ENCODE results near the gene MLLT3. TPM values are rescaled to one million over a fixed set of nuclear protein-coding genes. Genes with fewer than 3 reads are reported as not detected.
A peak's percentile ranks its signal among the peaks of the same experiment; 100 is the strongest.

MLLT3 gene
- polyA plus RNA-seq, 5 donors: 21.3 to 39.8 (median 37.7) TPM

DNA sequence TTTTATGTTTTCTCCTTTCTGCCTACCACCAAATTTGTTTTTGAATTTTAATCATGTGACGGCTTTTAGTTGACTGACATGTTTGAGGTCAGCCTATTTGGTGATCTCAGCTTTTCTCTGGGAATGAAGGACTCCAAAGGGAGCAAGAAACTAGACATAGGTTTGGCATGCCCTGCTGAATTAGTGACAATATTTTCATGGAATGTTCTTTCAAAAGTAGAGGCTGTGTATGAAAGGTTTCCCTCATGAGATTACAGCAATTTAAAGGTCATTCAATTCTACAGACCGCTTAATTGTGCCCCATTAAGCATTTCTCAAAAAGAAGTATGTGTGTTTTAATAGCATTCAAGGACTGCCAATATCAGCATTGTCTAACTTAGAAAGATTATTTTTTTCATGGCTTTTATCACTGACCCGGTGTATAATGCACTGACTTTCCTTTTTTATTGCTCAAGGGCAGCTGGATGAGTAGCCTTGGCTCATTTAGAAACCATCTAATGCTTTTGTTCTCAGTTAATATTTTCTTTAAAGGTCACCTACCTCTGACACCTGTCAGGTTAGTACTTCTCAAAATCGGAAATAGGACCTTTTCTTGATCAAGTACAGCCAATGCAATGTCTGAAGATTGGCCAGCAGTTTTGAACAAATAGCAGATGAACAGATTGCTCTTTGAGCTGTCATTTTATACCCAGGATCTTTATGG is 8.1 kb upstream of the MLLT3 start:
- DNase-seq: no peak

GRCh38 chr9:20625003-20625349 is 2.7 kb upstream of the MLLT3 start:
- no peak for DNase-seq

DNA sequence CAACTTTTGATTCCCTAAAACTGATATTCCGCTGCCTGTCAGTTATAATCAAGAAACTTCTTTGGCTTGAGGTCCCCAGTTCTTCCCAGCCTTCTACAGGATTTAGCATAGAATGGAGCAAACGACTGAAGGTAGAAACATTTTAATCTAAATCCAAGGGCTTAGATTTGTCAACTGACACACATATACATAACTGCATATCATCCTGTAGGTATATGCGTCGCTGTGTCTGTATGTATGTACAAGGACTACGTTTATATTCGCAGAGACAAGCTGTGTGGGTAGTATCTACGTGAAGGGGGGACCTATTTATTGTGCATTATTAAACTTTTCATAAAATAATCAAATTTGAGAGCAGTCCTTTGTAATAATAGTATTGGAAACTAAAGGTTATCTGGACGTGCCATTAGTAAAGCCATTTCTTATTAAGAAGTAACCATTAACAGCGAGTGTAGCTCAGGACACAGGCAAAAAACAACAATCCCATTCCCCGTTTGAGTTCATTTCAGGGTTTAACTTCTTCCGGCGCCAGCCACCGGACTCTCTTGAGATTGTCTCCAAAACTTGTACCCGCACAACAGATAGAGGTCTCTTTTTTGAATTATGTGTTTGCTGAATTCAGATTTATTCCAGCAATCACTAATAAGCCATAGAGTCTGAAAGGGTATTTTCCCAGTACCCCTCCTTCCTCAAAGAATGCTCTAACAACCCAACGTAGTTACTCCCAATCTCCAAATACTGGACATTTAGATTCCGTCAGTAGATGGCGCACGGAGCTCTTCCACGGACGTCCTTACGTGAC is 2.1 kb upstream of the MLLT3 start:
- DNase-seq: peak; percentile 66 to 75

- DNase-seq: no peak
Measured at GRCh38 chr9:20623748-20624124, 1.4 kb upstream of the MLLT3 start.

DNA sequence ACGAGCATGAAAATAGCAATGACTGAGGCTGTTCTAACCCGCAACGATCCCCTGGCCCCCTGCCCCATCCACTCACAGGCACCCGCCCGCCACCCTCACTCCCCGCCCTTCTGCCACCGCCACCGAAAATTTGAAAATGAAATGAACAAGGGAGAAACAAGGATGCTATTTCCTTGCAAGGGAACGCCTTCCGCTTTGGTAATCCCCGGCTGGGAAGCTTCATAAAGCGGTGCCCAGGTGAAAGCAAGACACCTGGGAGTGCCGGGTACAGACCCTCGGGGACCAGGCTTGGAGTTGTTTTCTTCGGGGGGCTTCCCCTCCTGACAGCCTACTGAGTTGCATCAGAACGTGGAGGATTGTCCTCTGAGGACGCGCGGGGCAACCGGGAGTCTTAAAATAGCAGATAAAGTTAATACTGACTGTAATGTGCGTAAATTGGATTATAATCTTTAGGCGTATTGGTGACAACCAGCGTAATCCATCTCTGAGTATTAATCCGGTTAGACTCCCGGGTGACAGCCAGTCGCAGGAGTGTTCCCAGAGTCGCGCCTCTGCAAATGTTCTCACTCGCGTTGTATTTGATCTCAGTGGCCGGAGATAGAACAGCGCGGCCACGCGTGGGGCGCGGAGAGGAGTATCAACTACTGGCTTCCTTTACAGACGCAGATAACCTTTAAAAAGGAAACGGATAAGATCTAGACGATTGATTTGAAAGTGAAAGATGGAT is 885 bp upstream of the MLLT3 start:
- DNase-seq: no peak

GRCh38 chr9:20621471-20622329 is 599 bp downstream of the MLLT3 start:
- peak; percentile 75 to 82 for DNase-seq

DNA sequence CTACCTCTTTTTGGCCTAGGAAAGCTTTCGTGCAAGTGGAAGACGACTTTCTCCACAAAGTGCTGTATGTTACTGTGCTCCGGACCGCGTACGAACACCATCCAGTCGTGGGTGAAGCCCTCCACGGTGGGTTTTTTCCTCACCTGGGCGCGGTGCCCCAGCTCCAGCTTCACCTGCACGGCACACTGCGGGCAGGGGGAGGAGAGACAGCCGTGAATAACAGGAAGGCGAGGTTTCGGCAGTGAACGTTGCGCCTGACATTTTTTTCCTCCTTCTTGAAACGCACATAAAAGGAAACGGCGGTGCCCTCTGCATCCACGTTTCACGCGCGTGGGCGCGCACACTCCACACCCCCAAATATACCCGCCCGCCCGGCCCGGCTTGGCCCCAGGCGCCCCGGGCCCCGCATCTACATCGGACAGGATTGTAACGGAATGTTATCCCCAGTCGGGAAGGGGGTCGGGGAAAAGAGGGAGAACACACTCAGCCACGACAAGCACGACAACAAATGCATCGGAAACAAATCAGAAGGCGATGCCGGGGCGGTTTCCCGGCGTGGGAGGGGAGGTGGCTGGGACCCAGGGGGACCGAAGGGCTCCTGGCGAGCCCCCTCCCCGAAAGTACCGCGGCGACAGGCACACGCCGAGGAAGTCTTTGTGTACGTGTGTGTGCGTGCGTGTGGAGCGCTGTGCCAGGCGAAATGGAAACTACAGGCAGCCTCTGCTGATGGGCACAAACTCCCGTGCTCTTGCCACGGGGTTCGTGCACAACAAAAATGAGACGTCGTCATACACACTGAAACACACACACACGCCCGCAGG is 1.4 kb downstream of the MLLT3 start:
- peak in 1 of 2 donors; percentile 56 for DNase-seq

DNA sequence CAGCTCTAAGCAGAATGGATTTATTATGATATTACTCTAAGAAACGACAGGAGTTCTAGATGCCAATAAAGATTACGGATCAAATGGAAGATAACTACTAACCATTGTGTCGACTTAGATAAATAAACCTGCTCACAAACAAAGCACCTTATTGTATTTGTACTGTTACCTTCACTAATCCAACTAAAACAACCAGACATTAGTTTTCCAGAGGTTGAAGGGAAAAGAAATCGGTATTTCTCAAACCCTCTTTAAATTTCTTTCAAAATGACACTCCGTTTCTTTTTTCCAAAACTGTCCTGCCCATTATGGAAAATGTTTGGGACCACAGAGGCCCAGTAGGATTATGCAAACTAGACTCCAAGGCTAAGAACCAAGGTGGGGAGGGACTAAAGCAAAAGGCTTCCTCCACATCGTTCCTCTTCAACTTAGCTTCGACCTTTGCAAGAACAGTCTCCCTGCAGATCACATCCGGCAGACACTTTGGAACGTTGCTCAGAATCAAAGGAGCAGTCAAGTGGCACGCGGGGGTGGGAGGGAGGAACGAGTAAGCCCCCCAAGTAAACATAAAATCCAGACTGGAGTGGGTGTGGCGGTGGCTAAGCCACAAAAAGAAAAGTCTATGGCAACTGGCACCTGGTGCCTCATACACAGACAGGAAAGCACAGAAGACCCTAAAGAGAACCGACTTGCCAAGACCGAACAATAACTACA is 2.7 kb downstream of the MLLT3 start:
- no peak for DNase-seq

DNA sequence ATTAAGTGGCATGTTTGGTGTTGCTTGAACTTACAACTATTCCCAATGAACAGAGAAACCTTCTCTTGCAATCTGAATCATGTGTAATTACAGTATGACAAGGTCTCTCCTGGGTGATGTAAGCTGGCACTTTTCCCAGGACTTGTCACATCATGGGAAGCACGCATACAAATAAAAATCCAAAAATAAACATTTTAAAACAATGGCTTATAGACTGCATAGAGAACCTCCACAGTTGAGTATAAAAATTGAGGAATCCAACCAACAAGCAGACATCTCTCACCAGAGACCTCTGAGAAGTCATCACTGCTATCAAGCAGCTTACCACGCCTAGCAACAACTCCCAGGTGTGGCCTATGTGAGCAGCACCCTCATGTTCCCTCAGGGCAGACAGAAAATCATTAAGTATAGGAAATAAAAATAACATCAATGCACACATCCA is 3.9 kb downstream of the MLLT3 start:
- no peak for DNase-seq

- no peak for DNase-seq
Measured at GRCh38 chr9:20616808-20617207, 5.5 kb downstream of the MLLT3 start.

DNA sequence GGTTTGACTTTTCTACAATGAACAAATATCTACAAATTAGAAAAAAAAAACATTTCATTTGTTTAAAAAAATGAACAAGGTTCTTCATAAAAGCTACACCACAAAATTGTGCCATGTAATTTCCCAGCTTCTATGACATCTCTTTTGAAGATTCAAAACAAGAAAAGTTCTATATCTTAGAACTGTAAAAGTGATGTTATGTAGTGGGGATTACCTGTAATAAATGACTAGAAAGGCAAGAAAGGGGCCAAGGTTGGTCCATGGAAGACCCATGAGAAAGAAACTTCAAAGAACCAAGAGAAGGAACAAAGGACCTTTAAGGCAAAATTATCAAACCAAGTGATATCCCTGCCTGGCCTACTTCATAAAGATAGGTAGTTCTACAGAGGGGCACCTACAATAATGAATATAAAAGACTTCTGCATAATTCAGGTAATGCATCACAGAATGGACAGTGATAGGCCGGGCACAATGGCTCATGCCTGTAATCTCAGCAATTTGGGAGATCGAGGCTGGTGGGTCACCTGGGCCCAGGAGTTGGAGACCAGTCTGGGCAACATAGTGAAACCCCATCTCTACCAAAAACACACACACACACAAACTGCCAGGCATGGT is 7.6 kb downstream of the MLLT3 start:
- DNase-seq: no peak

- DNase-seq: no peak
Measured at GRCh38 chr9:20611691-20612287, 10.5 kb downstream of the MLLT3 start.

DNA sequence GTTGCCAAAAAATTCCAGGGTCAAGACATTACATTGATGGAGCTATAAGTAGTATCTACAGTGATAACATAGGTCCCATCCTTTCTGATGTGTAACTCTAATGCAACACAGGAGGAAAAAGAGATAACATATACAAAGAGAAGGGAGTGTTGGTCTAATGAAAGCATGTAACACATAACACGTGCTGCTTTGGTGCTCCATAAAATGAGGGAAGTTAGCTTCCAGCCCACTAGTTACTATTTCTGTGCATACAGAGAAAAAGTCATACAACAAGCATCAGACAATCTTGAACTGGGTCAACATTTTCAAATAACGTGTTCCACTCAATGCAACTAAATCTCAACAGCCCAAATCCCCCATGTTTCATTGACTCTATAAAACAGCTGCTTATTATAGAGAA is 11.7 kb downstream of the MLLT3 start:
- DNase-seq: no peak

GRCh38 chr9:20608582-20608981 is 13.7 kb downstream of the MLLT3 start:
- DNase-seq: no peak

- DNase-seq: no peak
Measured at GRCh38 chr9:20606652-20607051, 15.6 kb downstream of the MLLT3 start.

- DNase-seq: no peak
Measured at GRCh38 chr9:20604562-20604961, 17.7 kb downstream of the MLLT3 start.

DNA sequence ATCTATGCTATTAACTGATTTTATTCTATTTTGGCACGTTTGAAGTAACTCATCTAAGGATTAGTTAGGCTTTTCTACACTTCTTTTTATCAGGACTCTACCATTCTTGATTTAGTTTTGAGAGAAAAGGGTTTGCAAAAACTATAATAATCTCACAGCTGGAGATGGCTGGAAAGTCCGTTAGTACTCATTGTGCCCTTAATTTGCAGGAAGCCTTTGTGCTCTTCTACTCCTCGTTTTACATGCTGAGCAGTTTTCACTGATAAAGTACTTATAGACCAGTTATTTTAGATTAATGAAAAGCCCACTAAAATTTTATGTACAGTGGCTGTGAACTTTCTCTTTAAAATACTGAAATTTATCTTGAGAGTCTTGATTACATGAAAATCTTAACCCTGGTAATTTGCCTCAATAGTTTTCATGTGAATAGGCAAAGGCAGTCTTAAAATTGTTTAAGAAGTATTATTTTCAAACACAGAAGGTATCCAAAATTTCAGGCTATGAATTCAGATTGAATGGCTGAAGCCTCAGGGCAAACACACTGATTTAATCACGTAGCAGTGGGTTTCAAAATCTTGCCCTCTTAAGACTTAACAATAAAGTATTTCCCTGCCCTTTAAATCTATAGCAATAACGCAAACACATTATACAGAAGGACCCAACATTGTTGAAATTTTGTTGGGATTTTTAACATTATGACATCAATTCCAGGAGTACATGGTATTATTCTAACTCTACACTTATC is 18.6 kb downstream of the MLLT3 start:
- no peak for DNase-seq

- DNase-seq: no peak
Measured at GRCh38 chr9:20601292-20601691, 21.0 kb downstream of the MLLT3 start.

DNA sequence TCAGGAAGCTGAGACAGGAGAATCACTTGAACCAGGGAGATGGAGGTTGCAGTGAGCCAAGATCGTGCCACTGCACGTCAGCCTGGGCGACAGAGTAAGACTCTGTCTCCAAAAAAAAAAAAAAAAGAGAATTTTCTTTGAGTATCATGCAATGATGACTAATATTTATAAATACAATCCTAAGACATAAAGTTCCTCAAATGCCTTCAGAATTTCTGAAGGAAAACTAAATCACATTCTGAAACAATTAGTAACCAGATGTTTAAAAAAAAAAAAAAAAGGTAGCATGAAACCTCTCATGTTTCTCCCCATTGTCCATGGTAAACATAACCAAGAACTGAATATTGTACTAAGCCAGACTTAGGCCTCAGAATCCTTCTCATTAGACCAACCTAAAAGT is 23.1 kb downstream of the MLLT3 start:
- no peak for DNase-seq
